ENCODE results near the gene TMF1.

TMF1 gene

GRCh38 chr3:69012100-69012799 is 39.9 kb downstream of the TMF1 start:
- no peak for FAIRE-seq

DNA sequence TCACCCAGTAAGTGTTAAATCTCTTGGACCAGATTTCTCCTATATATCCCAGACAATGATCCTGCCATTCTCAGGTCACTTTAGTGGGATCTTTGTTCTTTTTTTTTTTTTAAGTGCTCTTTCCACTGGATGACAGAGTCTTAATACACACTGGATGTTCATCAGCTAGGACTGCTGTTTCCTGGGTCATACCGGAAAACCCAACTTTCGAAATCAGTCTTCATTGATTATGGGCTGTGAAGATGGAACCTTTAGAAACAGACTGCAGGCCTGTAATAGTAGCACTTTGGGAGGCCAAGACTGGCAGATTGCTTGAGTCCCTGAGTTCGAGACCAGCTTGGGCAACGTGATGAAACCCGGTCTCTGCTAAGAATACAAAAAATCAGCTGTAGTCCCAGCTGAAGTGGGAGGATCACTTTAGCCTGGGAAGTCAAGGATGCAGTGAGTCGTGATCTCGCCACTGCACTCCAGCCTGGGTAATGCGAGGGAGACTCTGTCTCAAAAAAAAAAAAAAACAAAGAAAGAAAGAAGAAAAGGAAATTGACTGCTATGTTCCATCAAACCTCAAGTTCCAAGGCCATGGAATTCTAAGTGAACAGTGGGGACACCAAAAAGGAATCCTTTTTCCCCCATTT is 40.9 kb downstream of the TMF1 start:
- FAIRE-seq: no peak

DNA sequence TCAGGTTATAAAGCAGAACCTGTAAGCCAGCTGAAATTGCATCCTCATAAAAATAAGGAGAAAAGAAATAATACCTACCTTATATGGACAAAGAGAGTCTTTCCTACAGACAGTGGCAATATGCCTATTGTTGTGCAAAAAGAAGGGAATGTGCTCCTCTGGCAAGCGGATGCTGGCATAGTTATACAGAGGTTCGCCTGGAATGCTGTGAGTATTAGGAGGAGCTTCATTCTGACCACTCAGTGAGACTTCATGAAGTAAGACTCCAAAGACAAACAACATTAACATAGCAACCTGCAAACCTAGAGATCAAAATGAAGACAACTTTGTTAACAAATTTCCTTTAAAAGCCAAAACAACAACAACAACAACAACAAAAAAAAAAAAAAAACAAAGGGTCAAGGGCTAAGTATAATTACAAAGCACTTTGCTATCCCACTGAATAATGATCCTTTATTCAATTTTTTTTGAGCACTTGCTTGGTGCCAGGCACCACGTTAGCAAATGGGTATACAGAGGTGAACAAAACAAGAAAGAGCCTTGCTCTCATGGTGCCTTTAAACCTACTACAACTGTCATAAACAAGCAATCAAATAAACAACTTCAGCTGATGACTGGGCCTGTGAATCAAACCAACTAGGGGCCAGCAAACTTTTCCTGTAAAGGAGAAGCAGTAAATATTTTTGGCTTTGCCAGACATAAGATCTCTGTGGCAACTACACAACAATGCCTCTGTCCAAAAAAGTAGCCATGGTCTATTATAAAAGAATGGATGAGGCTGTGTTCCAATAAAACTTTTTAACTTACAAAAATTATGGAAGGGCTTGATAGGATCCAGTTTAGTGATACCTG is 42.3 kb downstream of the TMF1 start:
- FAIRE-seq: no peak

GRCh38 chr3:69008980-69009379 is 43.2 kb downstream of the TMF1 start:
- FAIRE-seq: no peak

GRCh38 chr3:69005791-69006482 is 46.2 kb downstream of the TMF1 start:
- no peak for FAIRE-seq

- FAIRE-seq: no peak
These were observed 46.9 kb downstream of the TMF1 start for GRCh38 chr3:69005071-69005790.

DNA sequence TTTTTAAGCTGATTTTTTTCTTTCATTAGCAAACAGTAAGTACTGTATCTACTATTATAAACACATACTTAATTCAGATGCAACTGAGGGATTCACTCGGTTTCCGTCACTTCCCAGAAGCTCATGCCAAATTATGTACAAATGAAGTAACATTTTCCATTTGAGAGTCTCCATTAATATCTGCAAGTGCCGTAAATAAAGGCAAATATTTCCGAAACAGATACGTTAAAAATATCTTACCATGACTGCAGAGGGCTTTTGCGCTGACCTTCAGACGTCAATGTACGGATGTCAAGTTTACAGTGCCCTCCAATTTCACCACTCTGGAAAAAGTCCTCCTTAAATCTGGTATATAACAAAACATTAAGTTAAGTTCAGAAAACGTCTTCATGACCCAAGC is 48.0 kb downstream of the TMF1 start:
- no peak for FAIRE-seq

- no peak for FAIRE-seq
These were observed 52.5 kb downstream of the TMF1 start for GRCh38 chr3:68999605-69000004.

DNA sequence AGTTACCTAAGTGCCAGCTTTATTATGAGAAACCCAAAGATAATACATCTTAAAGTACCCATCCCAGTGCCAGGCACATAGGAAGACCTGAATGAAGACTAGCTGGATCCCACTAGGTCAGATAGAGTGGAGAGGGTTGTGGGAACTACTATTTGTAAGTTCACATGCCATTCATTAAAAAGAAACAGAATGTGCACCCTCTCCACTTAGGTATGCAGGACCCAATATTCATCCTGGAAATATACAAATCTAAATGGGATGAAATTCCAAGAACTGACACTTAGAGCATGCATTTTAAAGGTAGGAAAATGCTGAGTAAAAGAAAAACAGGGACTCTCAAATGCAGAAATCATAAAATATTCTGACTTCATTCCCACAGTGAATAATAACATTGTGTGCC is 53.0 kb downstream of the TMF1 start:
- no peak for FAIRE-seq

DNA sequence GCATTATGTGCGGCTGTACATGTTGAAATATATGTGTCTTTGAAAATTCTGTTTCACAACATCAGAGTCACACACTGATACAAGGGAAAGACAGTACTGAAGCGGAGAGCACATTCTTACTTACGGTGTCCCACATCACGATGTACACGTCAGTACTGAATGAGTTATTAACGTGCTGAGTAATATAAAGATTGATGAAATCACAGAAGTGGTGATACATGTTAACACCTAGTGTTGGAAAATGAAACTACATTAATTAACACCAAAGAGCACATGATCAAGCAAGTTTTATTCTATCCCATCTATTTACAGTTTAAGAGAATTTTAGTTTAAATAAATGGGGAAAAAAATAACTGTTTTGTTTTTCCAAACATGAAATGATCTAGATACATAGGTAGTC is 54.2 kb downstream of the TMF1 start:
- FAIRE-seq: no peak

- no peak for FAIRE-seq
These were observed 55.7 kb downstream of the TMF1 start for GRCh38 chr3:68996356-68996995.

DNA sequence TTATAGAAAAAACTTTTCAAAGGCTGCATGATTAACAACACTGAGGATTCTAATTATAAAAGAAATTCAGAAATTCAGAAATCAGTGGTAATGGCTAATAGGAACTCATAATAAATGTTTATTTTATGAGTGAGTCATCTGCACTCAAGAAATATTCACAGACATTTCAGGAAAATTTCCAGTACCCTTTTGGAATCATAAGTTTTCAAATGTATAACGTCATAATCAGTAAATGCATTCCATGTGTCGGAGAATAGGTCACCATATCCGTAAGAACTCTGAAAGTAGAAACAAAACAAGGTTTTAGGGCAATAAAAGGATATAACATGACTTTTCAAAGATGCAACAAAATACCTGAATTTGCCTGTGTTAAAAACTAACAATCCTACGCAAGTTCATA is 63.4 kb downstream of the TMF1 start:
- FAIRE-seq: no peak

DNA sequence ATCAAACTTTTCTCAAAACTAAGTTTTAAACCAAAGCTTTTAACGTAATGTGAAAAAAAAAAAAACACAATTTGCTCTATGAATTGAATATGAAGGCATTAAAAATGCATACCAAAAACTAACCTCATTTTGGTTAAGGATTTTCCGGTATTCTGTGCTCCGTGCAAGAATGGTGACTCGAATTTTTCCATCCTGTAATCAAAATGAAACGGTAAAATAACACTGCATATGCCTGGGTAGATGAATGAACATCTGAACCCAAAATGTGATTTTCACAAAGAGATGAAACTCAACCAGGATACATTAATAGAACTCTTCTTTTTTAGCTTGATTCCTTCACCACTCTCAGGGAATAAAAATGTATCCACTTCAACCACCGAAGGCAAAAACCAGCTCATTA is 64.8 kb downstream of the TMF1 start:
- FAIRE-seq: no peak

- no peak for FAIRE-seq
These were observed 65.5 kb downstream of the TMF1 start for GRCh38 chr3:68986496-68987208.

- no peak for FAIRE-seq
These were observed 66.9 kb downstream of the TMF1 start for GRCh38 chr3:68985146-68985790.

DNA sequence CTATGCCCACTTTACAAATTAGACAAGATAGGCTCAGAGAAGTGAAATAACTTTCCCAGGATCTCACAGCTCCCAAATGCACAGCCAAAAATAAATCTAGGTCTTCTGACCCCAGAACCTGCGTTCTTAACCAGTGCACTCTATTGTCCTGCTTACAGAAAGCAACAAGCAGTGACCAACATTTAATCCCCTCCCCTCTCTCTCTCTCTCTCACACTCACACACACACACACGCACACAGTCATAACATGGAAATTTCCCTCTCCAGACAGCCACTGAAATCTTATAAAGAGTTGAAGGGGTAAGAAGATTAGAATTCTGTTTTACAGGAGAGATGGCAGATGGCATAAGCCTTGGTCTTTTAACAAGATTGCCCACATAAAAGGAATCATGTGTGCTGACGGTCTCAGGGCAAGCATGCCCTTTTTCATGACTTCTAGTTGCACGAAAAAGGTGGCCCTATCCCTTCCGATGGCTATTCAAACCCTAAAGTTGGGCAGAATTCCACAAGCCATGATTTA is 68.1 kb downstream of the TMF1 start:
- FAIRE-seq: no peak

GRCh38 chr3:68977486-68978167 is 74.5 kb downstream of the TMF1 start:
- no peak for FAIRE-seq

- FAIRE-seq: no peak
These were observed 77.4 kb downstream of the TMF1 start for GRCh38 chr3:68974711-68975110.

- FAIRE-seq: no peak
These were observed 78.5 kb downstream of the TMF1 start for GRCh38 chr3:68973639-68974038.

Measured in colon (tissue), 2 donors.